GM21619 (cell line): ENCODE results near the gene POLR1A.

Source experiments
- ATAC-seq: cut with Tn5 transposase; IDR thresholded peaks from one replicate; pipeline ENCODE4 v1.9.1; 2021; ENCODE audit not compliant: unreplicated experiment

POLR1A gene

DNA sequence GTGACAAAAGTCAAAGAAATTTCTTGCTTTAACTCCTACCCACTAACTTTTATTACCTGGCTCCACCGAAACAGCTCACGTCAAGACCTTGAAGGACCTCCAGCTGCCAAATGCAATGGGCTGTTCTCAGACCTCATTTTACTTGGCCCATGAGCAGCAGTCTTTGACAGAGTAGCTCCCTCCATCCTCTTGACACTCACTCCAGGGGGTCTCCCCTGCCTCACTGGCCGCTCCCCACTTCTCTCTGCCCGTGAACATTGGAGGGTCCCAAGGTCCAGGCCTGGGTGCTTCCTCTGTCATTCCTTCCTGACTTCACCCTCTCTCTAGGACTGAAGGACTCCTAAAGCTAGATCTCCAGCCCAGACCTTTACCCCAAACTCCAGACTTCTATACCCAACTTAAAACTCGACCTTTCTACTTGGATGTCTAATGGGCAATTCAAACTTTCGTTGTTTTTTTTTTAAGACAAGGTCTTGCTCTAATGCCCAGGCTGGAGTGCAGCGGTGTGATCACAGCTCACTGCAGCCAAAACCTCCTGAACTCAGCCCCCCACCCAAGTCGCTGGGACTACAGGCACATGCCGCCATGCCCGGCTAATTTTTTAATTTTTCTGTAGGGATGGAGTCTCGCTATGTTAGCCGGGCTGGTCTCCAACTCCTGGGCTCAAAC lies 124.0 kb downstream of the POLR1A start:
- ATAC-seq, result no peak

DNA sequence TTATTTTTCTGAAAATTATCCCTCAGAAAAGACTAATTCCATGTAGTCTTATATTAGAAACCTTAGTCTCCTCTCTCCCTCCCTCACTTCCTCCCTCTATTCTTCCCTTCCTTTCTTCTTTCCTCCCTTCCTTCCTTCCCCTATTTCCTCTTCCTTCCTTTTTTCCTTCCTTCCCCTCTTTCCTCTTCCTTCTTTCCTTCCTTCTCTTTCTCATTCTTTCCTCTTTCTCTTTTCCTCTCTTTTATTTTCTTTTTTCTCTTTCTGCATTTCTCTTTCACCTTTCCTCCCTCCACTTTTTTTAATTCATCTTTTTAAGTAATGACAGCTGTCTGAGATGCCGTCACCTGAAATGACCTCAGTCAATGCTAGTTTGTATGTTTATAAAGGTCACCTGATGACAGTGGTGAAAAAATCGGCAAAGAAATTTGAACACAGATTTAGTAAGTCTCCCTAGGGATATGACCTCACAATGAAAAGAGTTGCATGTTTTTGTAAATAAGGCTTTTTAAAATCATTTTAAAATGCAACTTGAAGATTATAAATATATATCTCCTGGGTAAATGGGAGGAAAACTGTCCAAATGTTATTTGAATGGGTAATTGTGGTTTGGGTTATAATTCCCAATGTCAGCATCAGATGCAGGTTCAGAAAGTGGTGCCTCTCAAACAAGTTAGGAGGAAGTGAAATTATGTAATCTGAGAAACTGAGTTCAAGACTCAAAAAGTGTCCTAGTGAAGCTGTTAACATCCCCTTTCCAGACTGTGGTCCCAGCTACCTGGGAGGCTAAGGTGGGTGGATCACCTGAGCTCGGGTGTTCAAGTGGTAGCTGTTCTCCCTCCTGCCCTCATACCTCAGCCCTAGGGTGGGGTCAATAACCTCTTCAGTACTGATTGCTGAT lies 126.6 kb downstream of the POLR1A start:
- no peak for ATAC-seq

DNA sequence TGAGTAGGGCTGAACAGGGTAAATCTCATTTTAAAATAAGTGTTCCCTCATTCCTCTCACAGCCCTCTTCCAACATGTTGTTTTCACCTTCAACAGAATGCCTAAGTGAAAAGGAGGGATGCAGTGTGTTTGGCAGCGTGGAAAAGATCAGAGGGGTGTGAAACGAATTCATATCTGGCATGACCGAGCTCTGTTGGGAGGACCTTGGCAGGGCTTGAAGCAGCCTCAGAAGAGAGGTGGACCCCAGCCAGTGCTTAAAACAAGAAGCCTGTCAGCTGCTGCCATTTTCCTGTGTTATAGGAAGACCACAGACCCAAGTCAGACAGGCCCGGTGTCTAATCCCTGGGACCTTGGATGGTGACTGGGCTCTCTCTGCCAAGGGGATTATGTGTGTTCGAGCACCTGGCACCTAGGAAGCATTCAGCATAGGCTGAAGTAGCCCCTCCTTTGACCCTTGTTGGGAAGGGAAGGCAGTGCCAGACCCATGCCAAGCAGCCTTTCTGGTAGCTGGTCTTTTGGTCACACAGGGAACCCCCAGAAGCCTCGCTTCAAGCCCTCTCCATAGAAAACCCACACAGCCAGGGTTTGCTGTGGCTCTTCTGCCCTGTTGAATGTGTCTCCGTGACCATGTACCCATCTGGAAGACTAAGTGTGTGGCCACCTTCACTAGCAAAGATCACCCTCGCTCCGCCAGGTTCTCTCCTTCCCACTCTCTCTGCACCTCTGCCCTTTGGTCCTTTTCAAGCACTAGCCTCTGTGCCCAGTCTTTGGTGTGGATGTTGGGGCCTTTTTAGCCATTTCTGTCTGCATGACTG lies 129.4 kb downstream of the POLR1A start:
- no peak for ATAC-seq

DNA sequence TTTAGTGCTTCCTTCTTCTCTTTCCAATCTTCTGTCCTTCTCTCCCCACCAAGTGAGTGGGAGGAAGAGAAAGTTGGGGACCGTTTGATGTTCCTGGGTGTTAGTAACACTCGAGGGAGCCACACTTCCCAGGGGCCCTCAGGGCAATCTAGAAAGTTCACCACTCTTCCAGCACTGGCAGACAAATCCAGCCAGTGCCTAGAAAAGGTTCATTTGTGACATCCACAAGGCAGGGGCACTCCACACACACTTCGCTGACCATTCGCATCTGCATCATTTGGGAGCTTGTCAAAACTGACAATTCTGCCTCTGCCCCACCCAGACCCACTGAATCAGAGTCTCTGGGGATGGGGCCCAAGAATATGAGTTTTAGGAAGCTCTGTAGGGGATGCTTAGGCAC lies 130.1 kb downstream of the POLR1A start:
- no peak for ATAC-seq

DNA sequence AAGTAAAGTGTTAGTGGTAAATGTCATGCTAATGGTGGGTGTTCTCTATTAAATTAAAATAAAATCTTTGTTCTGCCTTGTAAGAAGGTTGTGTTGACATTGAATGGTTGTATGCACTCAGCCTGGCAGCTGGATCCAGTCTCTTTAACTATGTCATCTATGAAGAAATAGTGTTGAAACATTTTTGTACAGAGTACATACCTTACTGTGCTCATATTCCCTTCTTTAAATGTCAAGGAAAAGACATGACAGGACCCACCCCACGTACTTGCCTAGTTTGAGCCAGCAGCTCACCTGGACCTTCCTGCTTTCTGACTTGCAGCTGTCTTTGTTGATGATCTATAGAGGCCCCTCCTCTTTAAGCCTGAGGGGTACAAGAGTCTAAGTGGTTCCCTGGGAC lies 131.3 kb downstream of the POLR1A start:
- ATAC-seq, result no peak

DNA sequence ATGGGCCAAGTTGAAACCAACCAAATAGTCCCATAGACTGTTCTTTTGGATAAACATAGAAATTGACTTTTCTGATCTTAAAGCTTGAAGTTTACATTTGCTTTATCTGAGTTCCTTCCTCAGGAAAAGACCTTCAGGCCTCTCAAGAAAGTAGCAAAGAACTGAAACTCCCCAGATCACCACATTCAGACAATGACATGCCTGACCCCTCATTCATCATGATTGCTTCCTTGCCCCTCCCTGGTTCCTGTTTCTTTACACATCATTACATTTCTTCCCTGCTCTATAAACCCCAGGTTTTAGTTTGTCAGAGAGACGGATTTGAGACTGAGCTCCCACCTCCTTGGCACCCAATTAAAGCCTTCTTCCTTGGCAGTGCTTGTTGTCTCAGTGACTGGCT lies 133.3 kb downstream of the POLR1A start:
- no peak for ATAC-seq

DNA sequence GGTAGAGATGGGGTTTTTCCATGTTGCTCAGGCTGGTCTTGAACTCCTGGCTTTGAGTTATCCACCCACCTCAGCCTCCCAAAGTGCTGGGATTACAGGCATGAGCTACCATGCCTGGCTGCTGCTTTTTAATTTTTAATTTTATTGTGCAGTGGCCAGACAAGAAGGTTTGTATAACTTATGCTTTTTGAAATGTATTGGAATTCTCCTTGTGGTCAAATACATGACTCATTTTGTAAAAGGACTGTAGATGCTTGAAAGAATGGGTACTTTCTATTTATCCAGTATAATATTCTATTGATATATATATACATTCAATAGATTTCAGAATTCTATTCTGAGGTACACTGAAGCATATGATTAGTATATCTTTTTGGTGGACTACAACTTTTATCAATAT lies 134.3 kb downstream of the POLR1A start:
- ATAC-seq, result no peak
